ENCODE results near the gene WDR87. TPM values are rescaled to one million over a fixed set of nuclear protein-coding genes. Genes with fewer than 3 reads are reported as not detected.

WDR87 gene
- total RNA-seq, 1 donor from 2014 or later: not detected

GRCh38 chr19:37936886-37937285 is 30.5 kb upstream of the WDR87 start:
- Mint-ChIP-seq H3K27ac (ENCODE audit: unreplicated experiment) (no peak overlapping the region), H3K36me3 (ENCODE audit: low read depth, unreplicated experiment) (peaks cover 26% of the 10 kb centered on the region), H3K9me3 (ENCODE audit: unreplicated experiment) (no peaks in the 10 kb centered on the region), H3K4me1 (ENCODE audit: unreplicated experiment) (peaks cover 9% of the 10 kb centered on the region), H3K4me3 (ENCODE audit: unreplicated experiment) (no peak overlapping the region), H3K27me3 (ENCODE audit: unreplicated experiment) (peaks cover 5% of the 10 kb centered on the region)
- DNase-seq (ENCODE audit: low spot score): no peak
- TF ChIP-seq CTCF (IDR thresholded peaks at IDR 0.05; ENCODE audit: unreplicated experiment): no peak

GRCh38 chr19:37936166-37936565 is 29.8 kb upstream of the WDR87 start:
- Mint-ChIP-seq H3K36me3 (ENCODE audit: low read depth, unreplicated experiment) (peaks cover 23% of the 10 kb centered on the region), H3K4me1 (ENCODE audit: unreplicated experiment) (peaks cover 12% of the 10 kb centered on the region), H3K27me3 (ENCODE audit: unreplicated experiment) (peaks cover 5% of the 10 kb centered on the region), H3K4me3 (ENCODE audit: unreplicated experiment) (no peak overlapping the region), H3K9me3 (ENCODE audit: unreplicated experiment) (no peaks in the 10 kb centered on the region), H3K27ac (ENCODE audit: unreplicated experiment) (no peak overlapping the region)
- TF ChIP-seq CTCF (IDR thresholded peaks at IDR 0.05; ENCODE audit: unreplicated experiment): no peak
- DNase-seq (ENCODE audit: low spot score): no peak

- Mint-ChIP-seq H3K36me3 (ENCODE audit: low read depth, unreplicated experiment) (peaks cover 23% of the 10 kb centered on the region), H3K27ac (ENCODE audit: unreplicated experiment) (no peak overlapping the region), H3K4me1 (ENCODE audit: unreplicated experiment) (peaks cover 12% of the 10 kb centered on the region), H3K27me3 (ENCODE audit: unreplicated experiment) (peaks cover 5% of the 10 kb centered on the region), H3K9me3 (ENCODE audit: unreplicated experiment) (no peaks in the 10 kb centered on the region), H3K4me3 (ENCODE audit: unreplicated experiment) (no peak overlapping the region)
- no peak for DNase-seq (ENCODE audit: low spot score)
- TF ChIP-seq CTCF (IDR thresholded peaks at IDR 0.05; ENCODE audit: unreplicated experiment): no peak
Measured at GRCh38 chr19:37935341-37935740, 28.9 kb upstream of the WDR87 start.

- H3K4me3 Mint-ChIP-seq (ENCODE audit: unreplicated experiment): no peak overlapping the region
- no peak for TF ChIP-seq CTCF (IDR thresholded peaks at IDR 0.05; ENCODE audit: unreplicated experiment)
- H3K9me3 Mint-ChIP-seq (ENCODE audit: unreplicated experiment): no peaks in the 10 kb centered on the region
- peaks cover 5% of the 10 kb centered on the region for H3K27me3 Mint-ChIP-seq (ENCODE audit: unreplicated experiment)
- H3K36me3 Mint-ChIP-seq (ENCODE audit: low read depth, unreplicated experiment): peaks cover 22% of the 10 kb centered on the region
- H3K4me1 Mint-ChIP-seq (ENCODE audit: unreplicated experiment): peaks cover 12% of the 10 kb centered on the region
- no peak overlapping the region for H3K27ac Mint-ChIP-seq (ENCODE audit: unreplicated experiment)
- no peak for DNase-seq (ENCODE audit: low spot score)
Measured at GRCh38 chr19:37933937-37934358, 27.6 kb upstream of the WDR87 start.

GRCh38 chr19:37932985-37933936 is 26.9 kb upstream of the WDR87 start:
- peak overlapping the region; percentile 70 for H3K4me3 Mint-ChIP-seq (ENCODE audit: unreplicated experiment)
- DNase-seq (ENCODE audit: low spot score): no peak
- H3K4me1 Mint-ChIP-seq (ENCODE audit: unreplicated experiment): peaks cover 14% of the 10 kb centered on the region
- H3K27ac Mint-ChIP-seq (ENCODE audit: unreplicated experiment): peak overlapping the region; percentile 83
- H3K36me3 Mint-ChIP-seq (ENCODE audit: low read depth, unreplicated experiment): peaks cover 19% of the 10 kb centered on the region
- H3K27me3 Mint-ChIP-seq (ENCODE audit: unreplicated experiment): peaks cover 5% of the 10 kb centered on the region
- H3K9me3 Mint-ChIP-seq (ENCODE audit: unreplicated experiment): no peaks in the 10 kb centered on the region
- TF ChIP-seq CTCF (IDR thresholded peaks at IDR 0.05; ENCODE audit: unreplicated experiment): no peak

Data from endothelial cell (in vitro differentiated cells).